ENCODE measurements around the gene CEP72. TPM values are rescaled to one million over a fixed set of nuclear protein-coding genes. Genes with fewer than 3 reads are reported as not detected.

The CEP72 gene
- polyA plus RNA-seq, 1 donor (not counting 4 experiments of a cell fraction or from before 2014, with no cell fraction given), result 4.5 TPM

DNA sequence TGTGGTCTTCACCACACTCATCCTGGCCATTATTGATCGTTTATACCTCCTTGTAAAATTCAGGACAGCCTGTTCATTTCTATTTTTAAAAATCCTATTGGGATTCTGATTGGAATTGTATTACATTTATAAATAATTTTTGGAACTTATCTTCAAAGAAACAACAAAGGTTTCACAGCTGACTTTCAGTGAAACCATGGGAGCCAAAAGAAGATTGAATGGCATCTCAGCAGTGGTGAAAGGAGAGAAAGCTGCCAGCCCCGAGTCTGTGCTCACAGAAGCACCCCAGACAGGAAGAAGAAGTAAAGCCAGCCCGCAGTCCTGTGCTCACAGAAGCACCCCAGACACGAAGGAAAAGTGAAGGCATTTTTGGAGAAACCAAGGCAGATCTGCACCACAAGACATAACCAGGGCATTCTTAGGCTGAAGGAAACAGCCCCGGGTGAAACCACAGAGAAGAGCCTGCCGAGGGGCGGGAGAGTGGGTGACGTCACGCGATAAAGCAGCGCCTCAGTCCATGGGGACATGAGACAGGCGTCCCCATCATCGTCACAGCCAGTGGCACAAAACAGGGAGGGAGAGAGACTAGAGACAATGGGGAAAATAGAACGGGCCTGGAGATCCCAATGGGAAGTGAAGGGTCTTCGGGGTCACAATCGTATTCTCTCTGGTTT lies 45.4 kb upstream of the CEP72 start:
- dilution Hi-C loops (cut with MboI; ENCODE audit: extremely low pct_ligation_motif_present, low sequenced_read_pairs), result no loop called here
- peaks cover 15% of the 10 kb centered on the region for H3K27me3 ChIP-seq (ENCODE audit: control insufficient read depth, extremely low read depth, insufficient read depth, low read length)

DNA sequence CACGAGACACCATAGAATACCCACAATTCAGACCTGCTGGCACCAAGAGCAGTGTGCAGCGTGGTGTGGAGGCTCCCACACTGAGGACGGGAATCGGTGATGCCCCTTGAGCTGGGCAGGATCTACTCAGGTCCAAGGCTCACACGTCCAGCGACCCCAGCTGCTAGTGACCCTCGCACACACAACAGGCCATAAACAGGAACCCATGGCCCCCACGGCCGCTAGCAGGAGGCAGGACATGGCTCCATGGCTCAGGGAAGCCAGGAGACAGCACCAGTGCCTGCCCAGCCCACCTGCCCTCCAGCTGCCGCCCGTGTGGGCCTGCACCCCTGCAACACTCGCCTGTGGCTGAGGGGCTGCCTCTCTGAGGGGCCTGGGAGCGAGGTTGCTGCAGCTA lies 44.5 kb upstream of the CEP72 start:
- H3K4me1 ChIP-seq (ENCODE audit: control insufficient read depth, extremely low read depth, insufficient read depth, low read length), result peaks cover 5% of the 10 kb centered on the region
- no peaks in the 10 kb centered on the region for H3K36me3 ChIP-seq (ENCODE audit: control insufficient read depth in 2 of 2, extremely low read depth in 1 of 2, insufficient read depth in 2 of 2, low read length in 2 of 2)
- no peak overlapping the region for H2AFZ ChIP-seq (ENCODE audit: control insufficient read depth, low read length)
- H3K79me2 ChIP-seq (ENCODE audit: control insufficient read depth, insufficient read depth, low read length), result no peaks in the 10 kb centered on the region
- dilution Hi-C loops (cut with MboI; ENCODE audit: extremely low pct_ligation_motif_present, low sequenced_read_pairs), result no loop called here
- H3K4me3 ChIP-seq (ENCODE audit: control insufficient read depth in 2 of 3, extremely low read depth in 1 of 3, insufficient read depth in 2 of 3, low read depth in 1 of 3, low read length in 3 of 3), result no peak overlapping the region
- H3K4me2 ChIP-seq (ENCODE audit: control insufficient read depth, extremely low read depth, insufficient read depth, low read depth, low read length), result no peak overlapping the region
- no peak overlapping the region for H3K9ac ChIP-seq (ENCODE audit: control insufficient read depth, extremely low read depth, insufficient read depth, low read length)
- DNase-seq (ENCODE audit: low read depth, low spot score) (no peak), FAIRE-seq (no peak)
- no peak overlapping the region for H3K27ac ChIP-seq (ENCODE audit: control insufficient read depth, insufficient read depth, low read length)
- no peaks in the 10 kb centered on the region for H3K9me1 ChIP-seq (ENCODE audit: control insufficient read depth, extremely low read depth, insufficient read depth, low read length)
- TF ChIP-seq EZH2 (IDR thresholded peaks at IDR 0.05; ENCODE audit: low read length), result no peak
- TF ChIP-seq, protein P1, sequence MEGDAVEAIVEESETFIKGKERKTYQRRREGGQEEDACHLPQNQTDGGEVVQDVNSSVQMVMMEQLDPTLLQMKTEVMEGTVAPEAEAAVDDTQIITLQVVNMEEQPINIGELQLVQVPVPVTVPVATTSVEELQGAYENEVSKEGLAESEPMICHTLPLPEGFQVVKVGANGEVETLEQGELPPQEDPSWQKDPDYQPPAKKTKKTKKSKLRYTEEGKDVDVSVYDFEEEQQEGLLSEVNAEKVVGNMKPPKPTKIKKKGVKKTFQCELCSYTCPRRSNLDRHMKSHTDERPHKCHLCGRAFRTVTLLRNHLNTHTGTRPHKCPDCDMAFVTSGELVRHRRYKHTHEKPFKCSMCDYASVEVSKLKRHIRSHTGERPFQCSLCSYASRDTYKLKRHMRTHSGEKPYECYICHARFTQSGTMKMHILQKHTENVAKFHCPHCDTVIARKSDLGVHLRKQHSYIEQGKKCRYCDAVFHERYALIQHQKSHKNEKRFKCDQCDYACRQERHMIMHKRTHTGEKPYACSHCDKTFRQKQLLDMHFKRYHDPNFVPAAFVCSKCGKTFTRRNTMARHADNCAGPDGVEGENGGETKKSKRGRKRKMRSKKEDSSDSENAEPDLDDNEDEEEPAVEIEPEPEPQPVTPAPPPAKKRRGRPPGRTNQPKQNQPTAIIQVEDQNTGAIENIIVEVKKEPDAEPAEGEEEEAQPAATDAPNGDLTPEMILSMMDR (optimal IDR thresholded peaks at IDR 0.05 in 1 of 3, IDR thresholded peaks at IDR 0.05 in 1 of 3, conservative IDR thresholded peaks at IDR 0.05 in 1 of 3; ENCODE audit: extremely low read depth in 1 of 3, insufficient read depth in 2 of 3, low read length in 3 of 3), result no peak
- no peaks in the 10 kb centered on the region for H3K9me3 ChIP-seq (ENCODE audit: control insufficient read depth, low read depth, low read length)
- no peaks in the 10 kb centered on the region for H4K20me1 ChIP-seq (ENCODE audit: control insufficient read depth, extremely low read depth, insufficient read depth, low read length)
- H3K27me3 ChIP-seq (ENCODE audit: control insufficient read depth, extremely low read depth, insufficient read depth, low read length), result peaks cover 15% of the 10 kb centered on the region

More for the DNA sequence above, 45.4 kb upstream of the CEP72 start:
- no peaks in the 10 kb centered on the region for H3K9me1 ChIP-seq (ENCODE audit: control insufficient read depth, extremely low read depth, insufficient read depth, low read length)
- no peak overlapping the region for H3K9ac ChIP-seq (ENCODE audit: control insufficient read depth, extremely low read depth, insufficient read depth, low read length)
- no peak overlapping the region for H3K27ac ChIP-seq (ENCODE audit: control insufficient read depth, insufficient read depth, low read length)
- H3K4me2 ChIP-seq (ENCODE audit: control insufficient read depth, extremely low read depth, insufficient read depth, low read depth, low read length), result no peak overlapping the region
- no peaks in the 10 kb centered on the region for H3K36me3 ChIP-seq (ENCODE audit: control insufficient read depth in 2 of 2, extremely low read depth in 1 of 2, insufficient read depth in 2 of 2, low read length in 2 of 2)
- H2AFZ ChIP-seq (ENCODE audit: control insufficient read depth, low read length), result no peak overlapping the region
- H3K9me3 ChIP-seq (ENCODE audit: control insufficient read depth, low read depth, low read length), result no peaks in the 10 kb centered on the region
- DNase-seq (ENCODE audit: low read depth, low spot score), result no peak
- FAIRE-seq, result no peak
- H3K4me3 ChIP-seq (ENCODE audit: control insufficient read depth in 2 of 3, extremely low read depth in 1 of 3, insufficient read depth in 2 of 3, low read depth in 1 of 3, low read length in 3 of 3), result no peak overlapping the region
- H4K20me1 ChIP-seq (ENCODE audit: control insufficient read depth, extremely low read depth, insufficient read depth, low read length), result no peaks in the 10 kb centered on the region
- peaks cover 5% of the 10 kb centered on the region for H3K4me1 ChIP-seq (ENCODE audit: control insufficient read depth, extremely low read depth, insufficient read depth, low read length)
- H3K79me2 ChIP-seq (ENCODE audit: control insufficient read depth, insufficient read depth, low read length), result no peaks in the 10 kb centered on the region
- no peak for TF ChIP-seq EZH2 (IDR thresholded peaks at IDR 0.05; ENCODE audit: low read length)
- TF ChIP-seq, protein P1 (optimal IDR thresholded peaks at IDR 0.05 in 1 of 3, IDR thresholded peaks at IDR 0.05 in 1 of 3, conservative IDR thresholded peaks at IDR 0.05 in 1 of 3; ENCODE audit: extremely low read depth in 1 of 3, insufficient read depth in 2 of 3, low read length in 3 of 3), result no peak

All from keratinocyte (primary cell).